Hepatocyte (in vitro differentiated cells): ENCODE results near the gene AK5. TPM values are rescaled to one million over a fixed set of nuclear protein-coding genes. Genes with fewer than 3 reads are reported as not detected.

Experiments used
- DNase-seq: peaks from one replicate; pipeline ENCODE4 v3.0.0-alpha.2; 2016; ENCODE audit warnings: low spot score
- H2AFZ ChIP-seq: fragments of 200-600 bp; sonication (generic); 2 replicates; pipeline ENCODE4 v1.6.0; 2016; ENCODE audit warnings: antibody characterized with exemption, mild to moderate bottlenecking
- H3K27ac ChIP-seq: fragments of 200-600 bp; sonication (generic); 2 replicates; pipeline ENCODE4 v1.5.1; 2016; ENCODE audit warnings: mild to moderate bottlenecking
- H3K27me3 ChIP-seq: fragments of 200-600 bp; sonication (generic); 2 replicates; pipeline ENCODE4 v1.6.1; 2016
- H3K36me3 ChIP-seq: fragments of 200-600 bp; sonication (generic); replicated peaks from 2 replicates; pipeline ENCODE4 v1.5.1; 2016; ENCODE audit warnings: low read depth; ENCODE audit not compliant: insufficient read depth
- H3K4me1 ChIP-seq: fragments of 200-600 bp; sonication (generic); 2 replicates; pipeline ENCODE4 v1.5.1; 2016; ENCODE audit warnings: mild to moderate bottlenecking, moderate library complexity; ENCODE audit not compliant: insufficient read depth
- H3K4me2 ChIP-seq: fragments of 200-600 bp; sonication (generic); 2 replicates; pipeline ENCODE4 v1.6.0; 2016
- H3K4me3 ChIP-seq: fragments of 200-600 bp; sonication (generic); 2 replicates; pipeline ENCODE4 v1.5.1; 2016; ENCODE audit warnings: mild to moderate bottlenecking
- H3K79me2 ChIP-seq: fragments of 200-600 bp; sonication (generic); 2 replicates; pipeline ENCODE4 v1.6.0; 2017; ENCODE audit warnings: mild to moderate bottlenecking
- H3K9me2 ChIP-seq: fragments of 200-600 bp; sonication (generic); replicated peaks from 2 replicates; pipeline ENCODE4 v1.6.0; 2017; ENCODE audit warnings: mild to moderate bottlenecking; ENCODE audit not compliant: insufficient read depth
- H3K9me3 ChIP-seq: fragments of 200-600 bp; sonication (generic); 2 replicates; pipeline ENCODE4 v1.5.1; 2016; ENCODE audit warnings: low read depth, mild to moderate bottlenecking
- H4K20me1 ChIP-seq: fragments of 200-600 bp; sonication (generic); 2 replicates; pipeline ENCODE4 v1.6.0; 2016; ENCODE audit warnings: mild to moderate bottlenecking; ENCODE audit not compliant: insufficient read depth, poor library complexity, severe bottlenecking
- CTCF ChIP-seq: fragments of 200-600 bp; sonication (generic); IDR thresholded peaks from 2 replicates; pipeline ENCODE4 v1.5.1; 2016; ENCODE audit warnings: antibody characterized with exemption, mild to moderate bottlenecking; ENCODE audit not compliant: poor library complexity
- EZH2 ChIP-seq: fragments of 200-600 bp; sonication (generic); IDR thresholded peaks from 2 replicates; pipeline ENCODE4 v1.6.1; 2016; ENCODE audit warnings: antibody characterized with exemption, mild to moderate bottlenecking, borderline replicate concordance
- EZH2phosphoT487 ChIP-seq: fragments of 200-600 bp; sonication (generic); IDR thresholded peaks from one replicate; pipeline ENCODE4 v1.6.1; 2018; ENCODE audit warnings: antibody characterized with exemption, mild to moderate bottlenecking, low read depth, moderate library complexity; ENCODE audit not compliant: unreplicated experiment, severe bottlenecking
- WGBS: methylation state at CpG from one replicate; pipeline ENCODE4 v1.1.6; 2016; ENCODE audit warnings: low lambda C conversion rate; ENCODE audit errors: missing lambda C conversion rate; 5-methylcytosine and 5-hydroxymethylcytosine counted together
- polyA plus RNA-seq: library from polyadenylated mRNA; unstranded; fragments of >200 nt; fragmentation: Nextera tagmentation; extraction: Ambion mirVana; gene quantifications from 2 replicates; pipeline ENCODE4 v1.2.1, GENCODE V29; 2016
- total RNA-seq: library from RNA; depleted of rRNA; stranded (reverse); fragments of >200 nt; gene quantifications from 2 replicates; pipeline ENCODE4 v1.2.3, GENCODE V29; 2014

Gene AK5
- total and polyA plus RNA-seq, 2 experiments from 2014 or later: 0.05 TPM; not detected in 1

GRCh38 chr1:77382366-77382765, 100.5 kb downstream of the AK5 start:
- no peaks in the 10 kb centered on the region for H3K9me2 ChIP-seq
- no peaks in the 10 kb centered on the region for H3K79me2 ChIP-seq
- H3K36me3 ChIP-seq: no peaks in the 10 kb centered on the region
- no peaks in the 10 kb centered on the region for H3K27me3 ChIP-seq
- no peak overlapping the region for H3K4me2 ChIP-seq
- H3K4me1 ChIP-seq: no peaks in the 10 kb centered on the region
- no peak overlapping the region for H3K4me3 ChIP-seq
- TF ChIP-seq CTCF: no peak
- no peak for TF ChIP-seq EZH2
- no peak for TF ChIP-seq EZH2phosphoT487
- WGBS: 88% methylated on average over 3 of the region's 3 CpGs
- no peak overlapping the region for H3K27ac ChIP-seq
- no peak overlapping the region for H2AFZ ChIP-seq
- no peak for DNase-seq
- H4K20me1 ChIP-seq: no peaks in the 10 kb centered on the region
- H3K9me3 ChIP-seq: no peaks in the 10 kb centered on the region

- 50% methylated on average over 1 of the region's 1 CpG for WGBS
- DNase-seq: no peak
Observed at GRCh38 chr1:77383236-77383635, 101.4 kb downstream of the AK5 start.

GRCh38 chr1:77385551-77385950, 103.7 kb downstream of the AK5 start:
- H3K27ac ChIP-seq: no peak overlapping the region
- H3K36me3 ChIP-seq: no peaks in the 10 kb centered on the region
- H4K20me1 ChIP-seq: no peaks in the 10 kb centered on the region
- H3K27me3 ChIP-seq: no peaks in the 10 kb centered on the region
- no peak overlapping the region for H2AFZ ChIP-seq
- TF ChIP-seq CTCF: no peak
- no peak for TF ChIP-seq EZH2phosphoT487
- TF ChIP-seq EZH2: no peak
- DNase-seq: no peak
- WGBS: 88% methylated on average over 3 of the region's 3 CpGs
- no peaks in the 10 kb centered on the region for H3K79me2 ChIP-seq
- no peak overlapping the region for H3K4me3 ChIP-seq
- H3K9me2 ChIP-seq: no peaks in the 10 kb centered on the region
- no peaks in the 10 kb centered on the region for H3K4me1 ChIP-seq
- no peak overlapping the region for H3K4me2 ChIP-seq
- no peaks in the 10 kb centered on the region for H3K9me3 ChIP-seq

More at GRCh38 chr1:77383236-77383635, 101.4 kb downstream of the AK5 start:
- no peaks in the 10 kb centered on the region for H3K79me2 ChIP-seq
- no peak overlapping the region for H3K27ac ChIP-seq
- no peak overlapping the region for H3K4me2 ChIP-seq
- H3K4me1 ChIP-seq: no peaks in the 10 kb centered on the region
- no peak overlapping the region for H2AFZ ChIP-seq
- H3K9me3 ChIP-seq: no peaks in the 10 kb centered on the region
- TF ChIP-seq CTCF (no peak), EZH2phosphoT487 (no peak)
- H3K36me3 ChIP-seq: no peaks in the 10 kb centered on the region
- no peaks in the 10 kb centered on the region for H4K20me1 ChIP-seq
- H3K27me3 ChIP-seq: no peaks in the 10 kb centered on the region
- no peaks in the 10 kb centered on the region for H3K9me2 ChIP-seq
- H3K4me3 ChIP-seq: no peak overlapping the region

- Histone ChIP-seq H3K36me3 (no peaks in the 10 kb centered on the region), H3K4me1 (no peaks in the 10 kb centered on the region), H3K27me3 (no peaks in the 10 kb centered on the region)
Observed at GRCh38 chr1:77386276-77386675, 104.5 kb downstream of the AK5 start.

More at GRCh38 chr1:77386276-77386675, 104.5 kb downstream of the AK5 start:
- no peaks in the 10 kb centered on the region for H3K9me3 ChIP-seq
- H4K20me1 ChIP-seq: no peaks in the 10 kb centered on the region
- DNase-seq: no peak
- no peak overlapping the region for H3K27ac ChIP-seq
- H3K79me2 ChIP-seq: no peaks in the 10 kb centered on the region
- H3K4me2 ChIP-seq: no peak overlapping the region
- no peak for TF ChIP-seq CTCF
- TF ChIP-seq EZH2: no peak
- no peak for TF ChIP-seq EZH2phosphoT487
- no peaks in the 10 kb centered on the region for H3K9me2 ChIP-seq
- H3K4me3 ChIP-seq: no peak overlapping the region
- no peak overlapping the region for H2AFZ ChIP-seq
